ENCODE results near the gene SEMA3A.

The SEMA3A gene

DNA sequence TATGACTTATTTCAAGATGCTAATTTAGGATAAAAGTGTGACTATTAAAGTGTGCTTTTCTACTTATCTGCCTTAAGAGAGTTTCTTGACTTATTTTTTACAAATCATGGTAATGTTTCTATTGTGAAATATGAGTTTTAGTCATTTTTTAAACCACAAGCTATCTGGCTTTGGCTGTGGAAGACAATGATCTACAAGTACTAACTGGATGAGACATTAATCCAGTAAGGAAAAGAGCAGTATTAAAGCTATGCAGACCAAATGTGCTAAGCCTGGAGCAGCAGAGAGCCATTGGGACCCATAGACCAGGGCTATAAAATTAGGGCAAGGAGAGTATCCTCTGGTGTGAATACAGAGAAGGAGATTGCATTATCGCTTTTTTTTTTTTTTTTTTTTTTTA is 92.4 kb downstream of the SEMA3A start:
- TF ChIP-seq, protein P1, sequence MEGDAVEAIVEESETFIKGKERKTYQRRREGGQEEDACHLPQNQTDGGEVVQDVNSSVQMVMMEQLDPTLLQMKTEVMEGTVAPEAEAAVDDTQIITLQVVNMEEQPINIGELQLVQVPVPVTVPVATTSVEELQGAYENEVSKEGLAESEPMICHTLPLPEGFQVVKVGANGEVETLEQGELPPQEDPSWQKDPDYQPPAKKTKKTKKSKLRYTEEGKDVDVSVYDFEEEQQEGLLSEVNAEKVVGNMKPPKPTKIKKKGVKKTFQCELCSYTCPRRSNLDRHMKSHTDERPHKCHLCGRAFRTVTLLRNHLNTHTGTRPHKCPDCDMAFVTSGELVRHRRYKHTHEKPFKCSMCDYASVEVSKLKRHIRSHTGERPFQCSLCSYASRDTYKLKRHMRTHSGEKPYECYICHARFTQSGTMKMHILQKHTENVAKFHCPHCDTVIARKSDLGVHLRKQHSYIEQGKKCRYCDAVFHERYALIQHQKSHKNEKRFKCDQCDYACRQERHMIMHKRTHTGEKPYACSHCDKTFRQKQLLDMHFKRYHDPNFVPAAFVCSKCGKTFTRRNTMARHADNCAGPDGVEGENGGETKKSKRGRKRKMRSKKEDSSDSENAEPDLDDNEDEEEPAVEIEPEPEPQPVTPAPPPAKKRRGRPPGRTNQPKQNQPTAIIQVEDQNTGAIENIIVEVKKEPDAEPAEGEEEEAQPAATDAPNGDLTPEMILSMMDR (IDR thresholded peaks at IDR 0.05; ENCODE audit: low read depth, low read length) = no peak
- no peak for DNase-seq (ENCODE audit: low read depth, low spot score)
- in situ Hi-C loops (cut with HindIII; ENCODE audit: low sequenced_read_pairs) = no loop called here
- H3K4me3 ChIP-seq (ENCODE audit: low read depth, low read length) = no peak overlapping the region

DNA sequence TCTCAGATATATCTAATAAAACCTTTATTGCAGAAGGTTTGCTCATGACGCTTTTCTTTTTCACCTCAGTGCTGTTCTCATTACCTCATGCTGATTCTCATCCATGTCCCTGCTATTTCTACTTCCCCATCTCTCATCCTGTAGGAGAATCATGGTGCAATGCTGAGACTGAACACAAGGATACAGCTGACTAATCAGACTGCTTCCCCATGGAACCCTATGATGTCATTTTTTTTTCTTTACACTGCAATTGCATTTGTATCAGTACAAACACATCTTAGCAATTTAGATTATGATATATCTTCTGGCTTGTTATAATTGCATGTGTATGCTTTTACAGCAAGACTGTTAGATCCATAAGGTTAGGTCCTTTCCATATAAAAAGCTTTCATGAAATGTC is 93.7 kb downstream of the SEMA3A start:
- in situ Hi-C loops (cut with HindIII; ENCODE audit: low sequenced_read_pairs) = no loop called here
- peak; percentile 40 for DNase-seq (ENCODE audit: low read depth, low spot score)
- no peak overlapping the region for H3K4me3 ChIP-seq (ENCODE audit: low read depth, low read length)
- TF ChIP-seq, protein P1 (IDR thresholded peaks at IDR 0.05; ENCODE audit: low read depth, low read length) = peak; percentile 32

DNA sequence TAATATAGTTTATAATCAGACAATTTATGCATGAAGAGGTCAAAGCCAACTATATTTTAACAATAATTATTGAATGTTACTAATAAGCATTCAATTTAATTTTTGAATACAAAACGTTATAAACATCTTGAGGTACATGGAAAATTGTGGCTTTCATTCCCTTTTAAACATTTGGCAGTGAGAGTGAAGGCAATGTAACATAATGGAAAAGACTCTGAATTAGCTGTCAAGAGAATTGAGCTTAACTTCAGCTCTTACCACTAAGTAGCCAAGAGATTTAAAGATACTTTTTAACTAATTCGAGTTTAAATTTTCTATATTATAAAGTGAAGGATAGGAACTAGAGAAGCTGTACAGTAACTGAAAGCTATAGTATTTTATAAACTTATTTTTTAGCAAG is 98.6 kb downstream of the SEMA3A start:
- no peak for DNase-seq (ENCODE audit: low read depth, low spot score)
- TF ChIP-seq, protein P1 (IDR thresholded peaks at IDR 0.05; ENCODE audit: low read depth, low read length) = no peak
- in situ Hi-C loops (cut with HindIII; ENCODE audit: low sequenced_read_pairs) = no loop called here
- H3K4me3 ChIP-seq (ENCODE audit: low read depth, low read length) = no peak overlapping the region

DNA sequence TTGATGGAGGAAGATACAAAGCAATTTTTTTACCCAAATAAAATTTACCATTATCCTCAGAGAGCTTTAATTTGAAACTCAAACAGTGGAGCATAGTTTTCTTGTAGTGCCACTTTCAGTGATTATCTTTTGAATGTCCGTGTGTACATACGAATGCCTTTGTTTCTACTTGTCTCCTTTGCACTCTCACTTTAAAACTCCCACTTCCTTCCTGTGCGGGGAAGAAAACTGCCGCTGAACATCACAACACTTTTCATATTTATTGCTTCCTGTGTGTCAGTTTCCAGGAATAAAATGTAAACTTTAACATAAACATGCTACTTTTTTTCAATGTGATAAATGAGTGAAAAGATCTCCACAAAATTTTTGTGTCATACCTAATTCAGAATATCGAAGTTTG is 102.4 kb downstream of the SEMA3A start:
- TF ChIP-seq, protein P1 (IDR thresholded peaks at IDR 0.05; ENCODE audit: low read depth, low read length) = no peak
- DNase-seq (ENCODE audit: low read depth, low spot score) = no peak
- in situ Hi-C loops (cut with HindIII; ENCODE audit: low sequenced_read_pairs) = no loop called here
- H3K4me3 ChIP-seq (ENCODE audit: low read depth, low read length) = no peak overlapping the region

DNA sequence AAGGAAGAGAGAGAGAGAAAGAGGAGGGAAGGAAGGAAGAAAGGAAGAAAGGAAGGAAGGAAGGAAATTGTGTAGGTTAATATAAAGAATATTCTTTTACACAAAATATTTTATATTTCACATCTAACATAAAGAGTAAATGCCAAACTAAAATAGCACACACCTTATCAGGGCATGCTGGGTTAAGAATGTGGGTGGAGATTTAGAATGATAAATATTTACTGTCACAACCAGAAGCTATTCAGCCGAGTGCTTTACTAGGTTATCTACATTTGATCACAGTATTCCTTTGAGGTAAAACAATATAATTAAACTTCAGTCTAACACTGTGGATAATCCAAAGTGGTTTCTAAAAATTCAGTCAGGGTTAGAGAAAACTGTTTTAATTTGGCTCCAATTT is 103.3 kb downstream of the SEMA3A start:
- no peak overlapping the region for H3K4me3 ChIP-seq (ENCODE audit: low read depth, low read length)
- no peak for DNase-seq (ENCODE audit: low read depth, low spot score)
- in situ Hi-C loops (cut with HindIII; ENCODE audit: low sequenced_read_pairs) = no loop called here
- TF ChIP-seq, protein P1 (IDR thresholded peaks at IDR 0.05; ENCODE audit: low read depth, low read length) = no peak

DNA sequence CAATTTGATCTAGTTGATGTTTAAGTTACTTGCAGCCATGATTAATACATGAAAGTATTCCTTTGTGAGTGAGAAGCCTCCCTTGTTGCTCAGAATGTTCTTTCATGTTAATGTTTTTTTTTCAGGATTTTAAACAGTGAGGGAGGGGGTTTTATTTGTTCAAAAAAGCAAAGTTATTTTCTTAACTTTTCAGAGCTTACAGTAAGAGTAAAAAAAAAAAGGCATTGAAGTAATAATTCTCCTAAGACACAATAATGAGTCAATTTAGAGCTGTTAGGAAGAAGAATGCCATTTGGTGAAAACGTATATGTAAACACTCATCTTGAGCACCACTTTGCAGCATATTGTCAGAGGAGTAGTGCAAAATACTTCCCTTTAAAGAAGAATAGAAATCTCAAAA is 105.8 kb downstream of the SEMA3A start:
- TF ChIP-seq, protein P1 (IDR thresholded peaks at IDR 0.05; ENCODE audit: low read depth, low read length) = no peak
- H3K4me3 ChIP-seq (ENCODE audit: low read depth, low read length) = no peak overlapping the region
- in situ Hi-C loops (cut with HindIII; ENCODE audit: low sequenced_read_pairs) = no loop called here
- DNase-seq (ENCODE audit: low read depth, low spot score) = peak; percentile 58

DNA sequence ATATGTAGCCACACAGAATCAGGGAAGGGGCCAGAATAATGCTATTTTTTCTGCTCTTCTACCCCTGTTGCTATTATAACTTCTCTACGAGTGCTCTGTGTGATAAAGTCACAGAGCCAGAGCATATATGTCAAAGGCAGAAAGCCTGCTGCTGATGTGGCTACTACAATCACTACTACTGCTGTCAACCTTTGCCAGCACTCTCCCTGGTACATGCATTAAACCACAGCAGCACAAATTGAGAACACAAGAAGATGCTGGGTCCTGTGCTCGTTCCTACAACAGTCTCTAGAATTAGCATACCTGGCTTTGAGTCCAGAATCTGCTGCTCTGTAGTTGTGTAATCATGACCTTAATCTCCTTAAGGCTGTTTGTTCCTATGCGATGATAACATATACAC is 108.6 kb downstream of the SEMA3A start:
- no peak for DNase-seq (ENCODE audit: low read depth, low spot score)
- TF ChIP-seq, protein P1 (IDR thresholded peaks at IDR 0.05; ENCODE audit: low read depth, low read length) = no peak
- in situ Hi-C loops (cut with HindIII; ENCODE audit: low sequenced_read_pairs) = no loop called here
- H3K4me3 ChIP-seq (ENCODE audit: low read depth, low read length) = no peak overlapping the region

Data from astrocyte of the spinal cord (primary cell).